SK-N-SH (cell line): Measurements from ENCODE around the gene TANC2.

Experiments used
- EP300 ChIP-seq, 2 experiments: IDR thresholded peaks; 2 replicates each; pipeline versions ENCODE4 v1.4.0 to v1.6.1; 2012; ENCODE audit warnings: borderline replicate concordance in 1 of 2, low read depth in 1 of 2, low read length in 1 of 2
- GABPA ChIP-seq: IDR thresholded peaks from 2 replicates; pipeline ENCODE4 v1.4.0; 2012; ENCODE audit warnings: low read depth, mild to moderate bottlenecking
- JUND ChIP-seq: IDR thresholded peaks from 2 replicates; pipeline ENCODE4 v1.4.0; 2012
- NFIC ChIP-seq: IDR thresholded peaks from 2 replicates; pipeline ENCODE4 v1.4.0; 2012; ENCODE audit warnings: borderline replicate concordance
- POLR2AphosphoS5 ChIP-seq: IDR thresholded peaks from 2 replicates; pipeline ENCODE4 v1.6.1; 2012; ENCODE audit warnings: low read depth, low read length
- RAD21 ChIP-seq: IDR thresholded peaks from 2 replicates; pipeline ENCODE4 v1.6.1; 2012; ENCODE audit warnings: mild to moderate bottlenecking, low read length
- TAF1 ChIP-seq: IDR thresholded peaks from 2 replicates; pipeline ENCODE4 v1.6.1; 2012; ENCODE audit warnings: low read depth, mild to moderate bottlenecking, low read length, moderate library complexity, borderline replicate concordance
- TCF12 ChIP-seq: IDR thresholded peaks from 2 replicates; pipeline ENCODE4 v1.4.0; 2012
- TF ChIP-seq, protein P1 (sequence below): fragments of 200-600 bp; sonication (generic); IDR thresholded peaks from 2 replicates; pipeline ENCODE4 v1.6.1; 2017; ENCODE audit warnings: antibody characterized with exemption, mild to moderate bottlenecking, moderate library complexity
- TF ChIP-seq, protein P2 (sequence below): fragments of 150-350 bp; IDR thresholded peaks from 2 replicates; pipeline ENCODE4 v1.6.1; 2017; ENCODE audit warnings: antibody characterized with exemption, low read length, low read depth, borderline replicate concordance
- TF ChIP-seq, protein P3 (sequence below): IDR thresholded peaks from 2 replicates; pipeline ENCODE4 v1.4.0; 2012; ENCODE audit warnings: low read depth, borderline replicate concordance
- TF ChIP-seq, protein P4 (sequence below): IDR thresholded peaks from 2 replicates; pipeline ENCODE4 v1.4.0; 2012; ENCODE audit warnings: low read depth

DNA sequence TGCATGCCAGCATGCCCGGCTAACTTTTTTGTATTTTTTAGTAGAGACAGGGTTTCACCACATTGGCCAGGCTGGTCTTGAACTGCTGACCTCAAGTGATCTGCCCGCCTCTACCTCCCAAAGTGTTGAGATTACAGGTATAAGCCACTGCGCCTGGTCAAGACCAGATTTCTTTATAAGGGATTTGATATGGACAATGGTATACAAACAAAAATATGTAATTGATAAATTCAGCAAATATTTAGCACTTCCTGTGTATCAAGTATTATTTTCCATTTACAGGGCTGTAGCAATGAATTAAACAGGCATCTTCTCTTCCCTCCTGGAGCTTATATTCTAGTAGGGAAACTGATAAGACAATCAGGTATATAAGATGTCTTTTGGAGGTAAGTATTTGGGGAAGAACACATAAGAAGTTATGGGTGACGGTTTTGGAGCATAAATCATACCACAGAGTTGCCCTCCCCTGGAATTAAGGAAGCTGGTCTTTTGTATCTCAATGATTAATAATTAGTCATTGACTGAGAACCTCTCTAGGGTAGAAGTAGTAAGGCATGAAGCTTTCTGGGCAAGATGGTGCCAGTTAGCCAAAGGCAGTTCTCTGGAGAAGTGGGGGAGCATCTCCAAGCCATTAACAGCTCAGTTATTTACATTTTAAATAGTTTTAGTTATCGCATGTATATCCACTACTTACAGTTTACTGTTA lies 35.8 kb downstream of the TANC2 start:
- TF ChIP-seq RAD21, result no peak
- TF ChIP-seq, protein P1, sequence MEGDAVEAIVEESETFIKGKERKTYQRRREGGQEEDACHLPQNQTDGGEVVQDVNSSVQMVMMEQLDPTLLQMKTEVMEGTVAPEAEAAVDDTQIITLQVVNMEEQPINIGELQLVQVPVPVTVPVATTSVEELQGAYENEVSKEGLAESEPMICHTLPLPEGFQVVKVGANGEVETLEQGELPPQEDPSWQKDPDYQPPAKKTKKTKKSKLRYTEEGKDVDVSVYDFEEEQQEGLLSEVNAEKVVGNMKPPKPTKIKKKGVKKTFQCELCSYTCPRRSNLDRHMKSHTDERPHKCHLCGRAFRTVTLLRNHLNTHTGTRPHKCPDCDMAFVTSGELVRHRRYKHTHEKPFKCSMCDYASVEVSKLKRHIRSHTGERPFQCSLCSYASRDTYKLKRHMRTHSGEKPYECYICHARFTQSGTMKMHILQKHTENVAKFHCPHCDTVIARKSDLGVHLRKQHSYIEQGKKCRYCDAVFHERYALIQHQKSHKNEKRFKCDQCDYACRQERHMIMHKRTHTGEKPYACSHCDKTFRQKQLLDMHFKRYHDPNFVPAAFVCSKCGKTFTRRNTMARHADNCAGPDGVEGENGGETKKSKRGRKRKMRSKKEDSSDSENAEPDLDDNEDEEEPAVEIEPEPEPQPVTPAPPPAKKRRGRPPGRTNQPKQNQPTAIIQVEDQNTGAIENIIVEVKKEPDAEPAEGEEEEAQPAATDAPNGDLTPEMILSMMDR, result no peak
- TF ChIP-seq, protein P2, sequence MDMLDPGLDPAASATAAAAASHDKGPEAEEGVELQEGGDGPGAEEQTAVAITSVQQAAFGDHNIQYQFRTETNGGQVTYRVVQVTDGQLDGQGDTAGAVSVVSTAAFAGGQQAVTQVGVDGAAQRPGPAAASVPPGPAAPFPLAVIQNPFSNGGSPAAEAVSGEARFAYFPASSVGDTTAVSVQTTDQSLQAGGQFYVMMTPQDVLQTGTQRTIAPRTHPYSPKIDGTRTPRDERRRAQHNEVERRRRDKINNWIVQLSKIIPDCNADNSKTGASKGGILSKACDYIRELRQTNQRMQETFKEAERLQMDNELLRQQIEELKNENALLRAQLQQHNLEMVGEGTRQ, result no peak
- no peak for TF ChIP-seq NFIC
- TF ChIP-seq, protein P3, sequence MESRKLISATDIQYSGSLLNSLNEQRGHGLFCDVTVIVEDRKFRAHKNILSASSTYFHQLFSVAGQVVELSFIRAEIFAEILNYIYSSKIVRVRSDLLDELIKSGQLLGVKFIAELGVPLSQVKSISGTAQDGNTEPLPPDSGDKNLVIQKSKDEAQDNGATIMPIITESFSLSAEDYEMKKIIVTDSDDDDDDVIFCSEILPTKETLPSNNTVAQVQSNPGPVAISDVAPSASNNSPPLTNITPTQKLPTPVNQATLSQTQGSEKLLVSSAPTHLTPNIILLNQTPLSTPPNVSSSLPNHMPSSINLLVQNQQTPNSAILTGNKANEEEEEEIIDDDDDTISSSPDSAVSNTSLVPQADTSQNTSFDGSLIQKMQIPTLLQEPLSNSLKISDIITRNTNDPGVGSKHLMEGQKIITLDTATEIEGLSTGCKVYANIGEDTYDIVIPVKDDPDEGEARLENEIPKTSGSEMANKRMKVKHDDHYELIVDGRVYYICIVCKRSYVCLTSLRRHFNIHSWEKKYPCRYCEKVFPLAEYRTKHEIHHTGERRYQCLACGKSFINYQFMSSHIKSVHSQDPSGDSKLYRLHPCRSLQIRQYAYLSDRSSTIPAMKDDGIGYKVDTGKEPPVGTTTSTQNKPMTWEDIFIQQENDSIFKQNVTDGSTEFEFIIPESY, result no peak
- TF ChIP-seq JUND, result no peak
- no peak for TF ChIP-seq TAF1
- no peak for TF ChIP-seq TCF12
- no peak for TF ChIP-seq GABPA
- TF ChIP-seq EP300 (IDR thresholded peaks at IDR 0.05; ENCODE audit: borderline replicate concordance in 1 of 2, low read depth in 1 of 2, low read length in 1 of 2), result no peak
- TF ChIP-seq POLR2AphosphoS5, result no peak
- TF ChIP-seq, protein P4, sequence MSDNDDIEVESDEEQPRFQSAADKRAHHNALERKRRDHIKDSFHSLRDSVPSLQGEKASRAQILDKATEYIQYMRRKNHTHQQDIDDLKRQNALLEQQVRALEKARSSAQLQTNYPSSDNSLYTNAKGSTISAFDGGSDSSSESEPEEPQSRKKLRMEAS, result no peak
